ENCODE results near the gene ZSCAN23. TPM values are rescaled to one million over a fixed set of nuclear protein-coding genes. Genes with fewer than 3 reads are reported as not detected.

The ZSCAN23 gene
- total and polyA plus RNA-seq, 9 of the 15 experiments (the other 6 are each of a cell fraction or from before 2014, with no cell fraction given): 0.05 to 0.29 (median 0.21) TPM; not detected in 1

GRCh38 chr6:28443112-28443773 is at the start of gene ZSCAN23 (continued):
- TF ChIP-seq GTF2B (IDR thresholded peaks at IDR 0.05; ENCODE audit: extremely low read depth, insufficient read length) (no peak), ZNF695 (CRISPR knock-in tag; IDR thresholded peaks at IDR 0.05) (no peak), SP2 (IDR thresholded peaks at IDR 0.05; ENCODE audit: extremely low read depth, low read depth, low read length, poor library complexity, severe bottlenecking) (peak; percentile 46), TARDBP (IDR thresholded peaks at IDR 0.05) (no peak), TAL1 (IDR thresholded peaks at IDR 0.05) (no peak), RNF2 (IDR thresholded peaks at IDR 0.05) (no peak), HMG20A (CRISPR knock-in tag; conservative IDR thresholded peaks at IDR 0.05) (no peak), POLR2AphosphoS2 (IDR thresholded peaks at IDR 0.05; ENCODE audit: low read length) (no peak), RHOXF2B (CRISPR knock-in tag; conservative IDR thresholded peaks at IDR 0.05) (no peak), STAT6 (CRISPR knock-in tag; IDR thresholded peaks at IDR 0.05) (no peak), PHF8 (IDR thresholded peaks at IDR 0.05; ENCODE audit: borderline replicate concordance, low read length) (peak; percentile 52; the same call in 1 of the 2 replicates), PCBP2 (IDR thresholded peaks at IDR 0.05; ENCODE audit: low read depth, low read length, poor library complexity, severe bottlenecking) (no peak), THAP7 (CRISPR knock-in tag; IDR thresholded peaks at IDR 0.05) (no peak), HCFC1 (IDR thresholded peaks at IDR 0.05; ENCODE audit: low read depth, low read length) (no peak), POU5F1 (IDR thresholded peaks at IDR 0.05; ENCODE audit: borderline replicate concordance, low read depth, low read length, partially characterized antibody) (no peak), MAZ (CRISPR knock-in tag; conservative IDR thresholded peaks at IDR 0.05 in 1 of 2, IDR thresholded peaks at IDR 0.05 in 1 of 2) (no peak), ZNF217 (CRISPR knock-in tag; IDR thresholded peaks at IDR 0.05) (no peak), MYC (IDR thresholded peaks at IDR 0.05; ENCODE audit: low read depth, low read length) (no peak), MYC (CRISPR knock-in tag; IDR thresholded peaks at IDR 0.05; ENCODE audit: borderline replicate concordance, low read depth) (no peak), CREB5 (CRISPR knock-in tag; IDR thresholded peaks at IDR 0.05) (no peak), THRAP3 (IDR thresholded peaks at IDR 0.05; ENCODE audit: borderline replicate concordance) (no peak), TFAP4 (CRISPR knock-in tag; IDR thresholded peaks at IDR 0.05; ENCODE audit: borderline replicate concordance) (peak; percentile 48; the same call in 1 of the 2 replicates)
